ENCODE measurements around the gene OR13C4. TPM values are rescaled to one million over a fixed set of nuclear protein-coding genes. Genes with fewer than 3 reads are reported as not detected.
"Not testable (repeated sequence)": the region's sequence is repeated elsewhere in the genome, so short reads cannot be mapped to it uniquely, and the experiment has no call there.

OR13C4 gene
- total RNA-seq, 4 donors from 2014 or later = not detected

GRCh38 chr9:104536756-104537155 is 9.7 kb upstream of the OR13C4 start, which contains the start of gene OR13C3:
TSS of gene OR13C3 (minus strand) at chr9:104536856. CDS start at chr9:104536723, 133 bp downstream.
- TF ChIP-seq POLR2AphosphoS5 (IDR thresholded peaks at IDR 0.05) (no peak), CTCF (IDR thresholded peaks at IDR 0.05) (no peak), POLR2A (IDR thresholded peaks at IDR 0.05) (no peak), EP300 (IDR thresholded peaks at IDR 0.05) (no peak)
- H3K27me3 ChIP-seq = no peaks in the 10 kb centered on the region

GRCh38 chr9:104520241-104520640 is 6.8 kb downstream of the OR13C4 start:
- 91% methylated on average over 10 of the region's 10 CpGs for WGBS

More at GRCh38 chr9:104536756-104537155, 9.7 kb upstream of the OR13C4 start, which contains the start of gene OR13C3:
- no peak for DNase-seq (ENCODE audit: low spot score in 2 of 2)
- Histone ChIP-seq H3K9me3 (no peaks in the 10 kb centered on the region), H3K4me1 (no peaks in the 10 kb centered on the region), H3K4me3 (no peak within 1 kb of the TSS), H3K36me3 (no peaks in the 10 kb centered on the region), H3K27ac (no peak within 1 kb of the TSS)
- WGBS = 91% methylated on average over 5 of the region's 5 CpGs

DNA sequence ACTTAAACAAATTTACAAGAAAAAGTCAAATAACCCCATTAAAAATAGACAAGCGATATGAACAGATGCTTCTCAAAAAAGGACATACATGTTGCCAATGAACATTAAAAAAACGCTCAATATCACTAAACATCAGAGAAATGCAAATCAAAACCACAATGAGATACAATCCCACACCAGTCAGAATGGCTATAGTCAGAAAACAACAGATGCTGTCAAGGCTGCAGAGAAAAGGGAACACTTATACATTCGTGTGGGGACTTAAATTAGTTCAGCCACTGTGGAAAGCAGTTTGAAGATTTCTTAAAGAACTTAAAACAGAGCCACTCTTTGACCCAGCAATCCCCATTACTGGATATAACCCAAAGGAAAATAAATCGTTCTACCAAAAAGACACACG is 12.1 kb downstream of the OR13C4 start:
- H3K27ac ChIP-seq = no peak overlapping the region
- no peaks in the 10 kb centered on the region for H3K27me3 ChIP-seq
- TF ChIP-seq CTCF (IDR thresholded peaks at IDR 0.05) (no peak), EP300 (IDR thresholded peaks at IDR 0.05) (no peak), POLR2A (IDR thresholded peaks at IDR 0.05) (no peak), POLR2AphosphoS5 (IDR thresholded peaks at IDR 0.05) (no peak)
- WGBS = 79% methylated on average over 5 of the region's 5 CpGs
- no peaks in the 10 kb centered on the region for H3K4me1 ChIP-seq
- no peak overlapping the region for H3K4me3 ChIP-seq
- no peaks in the 10 kb centered on the region for H3K9me3 ChIP-seq
- no peaks in the 10 kb centered on the region for H3K36me3 ChIP-seq
- DNase-seq (ENCODE audit: low spot score in 2 of 2) = no peak

More at GRCh38 chr9:104520241-104520640, 6.8 kb downstream of the OR13C4 start:
- not testable (repeated sequence) for H3K9me3 ChIP-seq; H3K4me3 ChIP-seq; H3K36me3 ChIP-seq; H3K27me3 ChIP-seq; H3K27ac ChIP-seq; H3K4me1 ChIP-seq; DNase-seq (ENCODE audit: low spot score in 2 of 2)

DNA sequence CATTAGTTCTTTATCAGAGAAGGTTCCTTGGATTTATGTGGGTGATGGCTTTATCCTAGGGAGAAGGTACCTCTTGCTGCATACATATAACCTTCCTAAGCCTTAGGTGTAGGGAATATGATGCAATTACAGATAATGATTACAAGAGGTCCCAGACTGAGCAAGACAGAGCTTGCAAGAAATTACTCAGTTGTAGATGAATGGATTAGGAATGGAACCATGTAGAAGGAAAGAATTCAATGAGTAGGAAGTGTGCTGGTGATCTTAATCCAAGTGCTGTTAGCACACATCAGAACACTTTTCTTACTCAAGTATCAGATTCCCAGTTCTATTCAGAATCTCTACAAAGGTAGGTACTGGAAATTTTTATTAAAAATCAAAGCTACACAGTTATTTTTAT is 20.4 kb downstream of the OR13C4 start:
- no peaks in the 10 kb centered on the region for H3K27me3 ChIP-seq
- TF ChIP-seq EP300 (IDR thresholded peaks at IDR 0.05) (no peak), POLR2A (IDR thresholded peaks at IDR 0.05) (no peak), POLR2AphosphoS5 (IDR thresholded peaks at IDR 0.05) (no peak), CTCF (IDR thresholded peaks at IDR 0.05) (no peak)
- no peak for DNase-seq (ENCODE audit: low spot score in 2 of 2)
- H3K4me1 ChIP-seq = no peaks in the 10 kb centered on the region
- H3K9me3 ChIP-seq = no peaks in the 10 kb centered on the region
- H3K27ac ChIP-seq = no peak overlapping the region
- H3K4me3 ChIP-seq = no peak overlapping the region
- no peaks in the 10 kb centered on the region for H3K36me3 ChIP-seq

- no peaks in the 10 kb centered on the region for H3K27me3 ChIP-seq
Measured at GRCh38 chr9:104503963-104504362, 23.0 kb downstream of the OR13C4 start, which contains the start of gene OR13F1. TSS of gene OR13F1 (plus strand) at chr9:104504263. CDS start at chr9:104504263, 0 bp downstream.

More at GRCh38 chr9:104503963-104504362, 23.0 kb downstream of the OR13C4 start, which contains the start of gene OR13F1:
- Histone ChIP-seq H3K27ac (no peak within 1 kb of the TSS), H3K36me3 (no peaks in the 10 kb centered on the region), H3K9me3 (no peaks in the 10 kb centered on the region), H3K4me1 (no peaks in the 10 kb centered on the region), H3K4me3 (no peak within 1 kb of the TSS)
- no peak for DNase-seq (ENCODE audit: low spot score in 2 of 2)
- TF ChIP-seq EP300 (IDR thresholded peaks at IDR 0.05) = no peak
- no peak for TF ChIP-seq POLR2AphosphoS5 (IDR thresholded peaks at IDR 0.05)
- TF ChIP-seq CTCF (IDR thresholded peaks at IDR 0.05) = no peak
- TF ChIP-seq POLR2A (IDR thresholded peaks at IDR 0.05) = no peak
- 91% methylated on average over 5 of the region's 5 CpGs for WGBS
